SK-N-SH (cell line): ENCODE data around the gene SGMS2. TPM values are rescaled to one million over a fixed set of nuclear protein-coding genes. Genes with fewer than 3 reads are reported as not detected.

Experiments
- CTCF ChIA-PET: fragments of 300-600, 350-600 bp; formaldehyde crosslinking; extraction: SDS; loops from one replicate; lab custom pipeline; 2021; lab: Yijun Ruan, JAX
- POLR2A ChIA-PET: fragments of 350-600 bp; sonication (Branson Sonifier 250); formaldehyde crosslinking; extraction: SDS; loops from one replicate; lab custom pipeline; 2020; ENCODE audit warnings: antibody characterized with exemption, inconsistent platforms; lab: Yijun Ruan, JAX
- DNase-seq: peaks from one replicate; pipeline ENCODE4 v3.0.0; 2012
- H2AFZ ChIP-seq: fragments of 200-600 bp; sonication (generic); 2 replicates; pipeline ENCODE4 v1.8.1; 2016; ENCODE audit warnings: antibody characterized with exemption, mild to moderate bottlenecking, low read depth
- H3F3A ChIP-seq: fragments of 200-600 bp; sonication (generic); replicated peaks from 2 replicates; pipeline ENCODE3; 2016; ENCODE audit warnings: antibody characterized with exemption, mild to moderate bottlenecking; ENCODE audit not compliant: insufficient read depth
- H3K27ac ChIP-seq, 2 experiments: fragments of 200-500 bp in 1 of 2; fragments of 200-600 bp in 1 of 2; sonication (Bioruptor generic) in 1 of 2; sonication (generic), shearing (Covaris generic) in 1 of 2; 2 replicates each; pipeline versions ENCODE4 v1.5.1 to v1.6.1; 2014 to 2016; ENCODE audit warnings: low read depth in 2 of 2, inconsistent platforms in 1 of 2, low read length in 1 of 2, mild to moderate bottlenecking in 1 of 2, mixed read lengths in 1 of 2
- H3K27me3 ChIP-seq: fragments of 200-600 bp; sonication (generic), shearing (Covaris generic); 2 replicates; pipeline ENCODE4 v1.6.1; 2016; ENCODE audit warnings: mixed run types; ENCODE audit not compliant: insufficient read depth
- H3K36me3 ChIP-seq, 2 experiments: fragments of 200-500 bp in 1 of 2; fragments of 200-600 bp in 1 of 2; sonication (Bioruptor generic) in 1 of 2; sonication (generic) in 1 of 2; replicated peaks in 1 of 2; 2 replicates each; pipeline versions ENCODE3 to v1.5.1; 2014 to 2016; ENCODE audit warnings: low read length in 1 of 2, mild to moderate bottlenecking in 1 of 2; ENCODE audit not compliant: insufficient read depth in 2 of 2, control insufficient read depth in 1 of 2
- H3K4me1 ChIP-seq, 2 experiments: fragments of 200-500 bp in 1 of 2; fragments of 200-600 bp in 1 of 2; sonication (Bioruptor generic) in 1 of 2; sonication (generic), shearing (Covaris generic) in 1 of 2; 2 replicates each; pipeline versions ENCODE4 v1.5.1 to v1.6.1; 2014 to 2016; ENCODE audit warnings: low read depth in 1 of 2, low read length in 1 of 2, mixed run types in 1 of 2; ENCODE audit not compliant: insufficient read depth in 2 of 2, control insufficient read depth in 1 of 2
- H3K4me2 ChIP-seq: fragments of 200-600 bp; sonication (generic), shearing (Covaris generic); 2 replicates; pipeline ENCODE4 v1.6.1; 2017; ENCODE audit warnings: mixed run types
- H3K4me3 ChIP-seq, 2 experiments: fragments of 200-500 bp in 1 of 2; fragments of 200-600 bp in 1 of 2; sonication (Bioruptor generic) in 1 of 2; sonication (generic), shearing (Covaris generic) in 1 of 2; 2 replicates each; pipeline versions ENCODE4 v1.5.1 to v1.8.1; 2014 to 2016; ENCODE audit warnings: low read depth in 2 of 2, inconsistent platforms in 1 of 2, low read length in 1 of 2, mild to moderate bottlenecking in 1 of 2, mixed read lengths in 1 of 2, moderate library complexity in 1 of 2
- H3K79me2 ChIP-seq: fragments of 200-600 bp; sonication (generic); 2 replicates; pipeline ENCODE4 v1.8.1; 2017; ENCODE audit warnings: mild to moderate bottlenecking; ENCODE audit not compliant: insufficient read depth
- H3K9ac ChIP-seq: fragments of 200-600 bp; sonication (generic); 2 replicates; pipeline ENCODE4 v1.6.1; 2017; ENCODE audit warnings: mixed run types
- H3K9me2 ChIP-seq: fragments of 200-600 bp; sonication (generic); 2 replicates; pipeline ENCODE4 v1.6.1; 2017; ENCODE audit warnings: mixed run types
- H3K9me3 ChIP-seq: fragments of 200-600 bp; sonication (generic); 2 replicates; pipeline ENCODE4 v1.6.1; 2017; ENCODE audit warnings: mixed run types, mild to moderate bottlenecking, moderate library complexity
- H4K20me1 ChIP-seq: fragments of 200-600 bp; sonication (generic); 2 replicates; pipeline ENCODE4 v1.6.1; 2017; ENCODE audit warnings: mild to moderate bottlenecking, mixed run types; ENCODE audit not compliant: insufficient read depth
- CHD2 ChIP-seq: fragments of 150-350 bp; IDR thresholded peaks from 2 replicates; pipeline ENCODE4 v1.6.1; 2018; ENCODE audit warnings: low read length; ENCODE audit not compliant: partially characterized antibody
- ELF1 ChIP-seq: IDR thresholded peaks from 2 replicates; pipeline ENCODE4 v1.4.0; 2012
- EP300 ChIP-seq, 2 experiments: IDR thresholded peaks; 2 replicates each; pipeline versions ENCODE4 v1.4.0 to v1.6.1; 2012; ENCODE audit warnings: borderline replicate concordance in 1 of 2, low read depth in 1 of 2, low read length in 1 of 2
- EZH2phosphoT487 ChIP-seq: fragments of 200-600 bp; sonication (generic); IDR thresholded peaks from 2 replicates; pipeline ENCODE4 v1.6.1; 2017; ENCODE audit warnings: low read depth, mixed run types, mild to moderate bottlenecking, antibody characterized with exemption, moderate library complexity, borderline replicate concordance
- FOXJ3 ChIP-seq: sonication (generic); formaldehyde crosslinking; IDR thresholded peaks from 2 replicates; pipeline ENCODE4 v1.5.1; 2020; ENCODE audit warnings: mild to moderate bottlenecking, missing genetic modification reagents
- GATA2 ChIP-seq: sonication (generic); formaldehyde crosslinking; IDR thresholded peaks from 2 replicates; pipeline ENCODE4 v1.5.0; 2020; ENCODE audit warnings: mild to moderate bottlenecking, missing genetic modification reagents
- JUND ChIP-seq: IDR thresholded peaks from 2 replicates; pipeline ENCODE4 v1.4.0; 2012
- NFIC ChIP-seq: IDR thresholded peaks from 2 replicates; pipeline ENCODE4 v1.4.0; 2012; ENCODE audit warnings: borderline replicate concordance
- NRF1 ChIP-seq: IDR thresholded peaks from 2 replicates; pipeline ENCODE4 v1.6.1; 2012; ENCODE audit warnings: low read depth, mild to moderate bottlenecking, low read length
- POLR2AphosphoS5 ChIP-seq: IDR thresholded peaks from 2 replicates; pipeline ENCODE4 v1.6.1; 2012; ENCODE audit warnings: low read depth, low read length
- RAD21 ChIP-seq: IDR thresholded peaks from 2 replicates; pipeline ENCODE4 v1.6.1; 2012; ENCODE audit warnings: mild to moderate bottlenecking, low read length
- RCOR1 ChIP-seq: fragments of 150-350 bp; IDR thresholded peaks from 2 replicates; pipeline ENCODE4 v1.6.1; 2017; ENCODE audit warnings: antibody characterized with exemption, low read length
- RFX5 ChIP-seq: IDR thresholded peaks from 2 replicates; pipeline ENCODE4 v1.6.1; 2012; ENCODE audit warnings: mild to moderate bottlenecking, improper control_type of control experiment, low read length
- RXRA ChIP-seq: IDR thresholded peaks from 2 replicates; pipeline ENCODE4 v1.4.0; 2012; ENCODE audit warnings: low read depth, mild to moderate bottlenecking, borderline replicate concordance
- SIN3A ChIP-seq: IDR thresholded peaks from 2 replicates; pipeline ENCODE4 v1.6.1; 2012; ENCODE audit warnings: low read depth, mild to moderate bottlenecking, low read length, moderate library complexity, borderline replicate concordance
- TAF1 ChIP-seq: IDR thresholded peaks from 2 replicates; pipeline ENCODE4 v1.6.1; 2012; ENCODE audit warnings: low read depth, mild to moderate bottlenecking, low read length, moderate library complexity, borderline replicate concordance
- YY1 ChIP-seq: IDR thresholded peaks from 2 replicates; pipeline ENCODE4 v1.4.0; 2012; ENCODE audit warnings: low read depth, mild to moderate bottlenecking
- WGBS: methylation state at CpG from one replicate; pipeline ENCODE4 v1.1.6; 2017; ENCODE audit warnings: low lambda C conversion rate; 5-methylcytosine and 5-hydroxymethylcytosine counted together
- polyA plus RNA-seq, 3 experiments: library from polyadenylated mRNA; depleted of rRNA; stranded (reverse); fragments of >200 nt; gene quantifications; 2 replicates each; pipeline ENCODE4 v1.2.3, GENCODE V29; 2012
- TF ChIP-seq, protein P1 (sequence below): IDR thresholded peaks from 2 replicates; pipeline ENCODE4 v1.4.0; 2012; ENCODE audit warnings: low read depth, borderline replicate concordance
- TF ChIP-seq, protein P2 (sequence below): IDR thresholded peaks from 2 replicates; pipeline ENCODE4 v1.6.1; 2012; ENCODE audit warnings: mild to moderate bottlenecking, low read depth, low read length, moderate library complexity
- TF ChIP-seq, protein P3 (sequence below): IDR thresholded peaks from 2 replicates; pipeline ENCODE4 v1.4.0; 2012; ENCODE audit warnings: low read depth, borderline replicate concordance

The SGMS2 gene
- polyA plus RNA-seq, 1 of the 3 experiments (the other 2 are of a cell fraction) = 0.82 TPM

DNA sequence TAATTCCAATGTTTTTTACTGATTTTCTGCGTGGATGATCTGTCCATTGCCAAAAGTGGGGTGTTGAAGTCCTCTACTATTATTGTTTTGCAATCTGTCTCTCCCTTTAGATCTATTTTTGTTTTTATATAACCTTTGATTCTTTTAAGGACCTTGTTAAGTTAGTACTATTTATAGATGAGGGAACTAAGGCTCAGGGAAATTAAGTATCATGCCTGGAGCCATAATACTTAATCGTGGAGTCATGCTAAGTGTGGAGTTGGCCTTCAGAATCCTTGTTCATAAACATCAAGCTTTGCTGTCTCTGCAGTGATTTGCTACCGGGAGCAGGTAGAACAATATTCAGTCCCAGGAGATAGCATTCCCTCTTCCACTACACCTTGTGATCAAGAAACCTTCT, 31.0 kb downstream of the SGMS2 start:
- no peak for TF ChIP-seq YY1
- TF ChIP-seq, protein P1, sequence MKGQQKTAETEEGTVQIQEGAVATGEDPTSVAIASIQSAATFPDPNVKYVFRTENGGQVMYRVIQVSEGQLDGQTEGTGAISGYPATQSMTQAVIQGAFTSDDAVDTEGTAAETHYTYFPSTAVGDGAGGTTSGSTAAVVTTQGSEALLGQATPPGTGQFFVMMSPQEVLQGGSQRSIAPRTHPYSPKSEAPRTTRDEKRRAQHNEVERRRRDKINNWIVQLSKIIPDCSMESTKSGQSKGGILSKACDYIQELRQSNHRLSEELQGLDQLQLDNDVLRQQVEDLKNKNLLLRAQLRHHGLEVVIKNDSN = no peak
- TF ChIP-seq RCOR1 = no peak
- no peak for TF ChIP-seq TAF1
- TF ChIP-seq JUND = no peak
- no peak for TF ChIP-seq RFX5
- TF ChIP-seq RXRA = no peak
- TF ChIP-seq, protein P2, sequence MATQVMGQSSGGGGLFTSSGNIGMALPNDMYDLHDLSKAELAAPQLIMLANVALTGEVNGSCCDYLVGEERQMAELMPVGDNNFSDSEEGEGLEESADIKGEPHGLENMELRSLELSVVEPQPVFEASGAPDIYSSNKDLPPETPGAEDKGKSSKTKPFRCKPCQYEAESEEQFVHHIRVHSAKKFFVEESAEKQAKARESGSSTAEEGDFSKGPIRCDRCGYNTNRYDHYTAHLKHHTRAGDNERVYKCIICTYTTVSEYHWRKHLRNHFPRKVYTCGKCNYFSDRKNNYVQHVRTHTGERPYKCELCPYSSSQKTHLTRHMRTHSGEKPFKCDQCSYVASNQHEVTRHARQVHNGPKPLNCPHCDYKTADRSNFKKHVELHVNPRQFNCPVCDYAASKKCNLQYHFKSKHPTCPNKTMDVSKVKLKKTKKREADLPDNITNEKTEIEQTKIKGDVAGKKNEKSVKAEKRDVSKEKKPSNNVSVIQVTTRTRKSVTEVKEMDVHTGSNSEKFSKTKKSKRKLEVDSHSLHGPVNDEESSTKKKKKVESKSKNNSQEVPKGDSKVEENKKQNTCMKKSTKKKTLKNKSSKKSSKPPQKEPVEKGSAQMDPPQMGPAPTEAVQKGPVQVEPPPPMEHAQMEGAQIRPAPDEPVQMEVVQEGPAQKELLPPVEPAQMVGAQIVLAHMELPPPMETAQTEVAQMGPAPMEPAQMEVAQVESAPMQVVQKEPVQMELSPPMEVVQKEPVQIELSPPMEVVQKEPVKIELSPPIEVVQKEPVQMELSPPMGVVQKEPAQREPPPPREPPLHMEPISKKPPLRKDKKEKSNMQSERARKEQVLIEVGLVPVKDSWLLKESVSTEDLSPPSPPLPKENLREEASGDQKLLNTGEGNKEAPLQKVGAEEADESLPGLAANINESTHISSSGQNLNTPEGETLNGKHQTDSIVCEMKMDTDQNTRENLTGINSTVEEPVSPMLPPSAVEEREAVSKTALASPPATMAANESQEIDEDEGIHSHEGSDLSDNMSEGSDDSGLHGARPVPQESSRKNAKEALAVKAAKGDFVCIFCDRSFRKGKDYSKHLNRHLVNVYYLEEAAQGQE = no peak
- TF ChIP-seq NRF1 = no peak
- TF ChIP-seq EZH2phosphoT487 = no peak
- no peak for TF ChIP-seq FOXJ3
- TF ChIP-seq NFIC = no peak
- TF ChIP-seq SIN3A = no peak
- TF ChIP-seq RAD21 = no peak
- TF ChIP-seq POLR2AphosphoS5 = no peak
- TF ChIP-seq ELF1 = no peak
- no peak for TF ChIP-seq GATA2 (CRISPR knock-in tag)
- H3K79me2 ChIP-seq = no peaks in the 10 kb centered on the region
- H3K27ac ChIP-seq = no peak overlapping the region
- H3K9ac ChIP-seq = no peak overlapping the region
- H3K9me2 ChIP-seq = no peaks in the 10 kb centered on the region
- H3K36me3 ChIP-seq = no peaks in the 10 kb centered on the region
- POLR2A ChIA-PET = no interaction called here
- no peaks in the 10 kb centered on the region for H4K20me1 ChIP-seq
- no peaks in the 10 kb centered on the region for H3K4me1 ChIP-seq
- no peak overlapping the region for H2AFZ ChIP-seq
- WGBS = 10% methylated on average over 3 of the region's 3 CpGs
- no peak for DNase-seq
- no peak overlapping the region for H3K4me3 ChIP-seq
- no peaks in the 10 kb centered on the region for H3K9me3 ChIP-seq
- H3K27me3 ChIP-seq = no peaks in the 10 kb centered on the region; the same call in 1 of the 2 replicates
- H3K4me2 ChIP-seq = no peak overlapping the region
- no peaks in the 10 kb centered on the region for H3F3A ChIP-seq
- CTCF ChIA-PET = no interaction called here

DNA sequence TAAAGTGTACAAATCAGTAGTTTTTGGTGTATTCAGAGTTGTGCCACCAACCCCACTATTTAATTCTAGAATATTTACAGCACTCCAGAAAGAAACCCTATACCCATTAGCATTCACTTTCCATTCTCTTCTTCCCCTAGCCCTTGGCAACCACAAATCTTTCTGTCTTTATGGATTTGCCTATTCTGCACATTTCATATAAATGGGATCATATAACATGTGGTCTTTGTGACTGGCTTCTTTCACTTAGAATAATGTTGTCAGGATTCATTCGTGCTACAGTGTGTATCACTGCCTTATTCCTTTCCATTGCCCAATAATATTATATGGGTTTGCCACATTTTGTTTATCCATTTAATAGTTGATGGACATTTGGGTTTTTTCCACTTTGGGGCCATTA, 32.2 kb downstream of the SGMS2 start:
- H3F3A ChIP-seq = no peaks in the 10 kb centered on the region
- H3K9me2 ChIP-seq = no peaks in the 10 kb centered on the region
- 6% methylated on average over 1 of the region's 1 CpG for WGBS
- no peaks in the 10 kb centered on the region for H4K20me1 ChIP-seq
- no peaks in the 10 kb centered on the region for H3K4me1 ChIP-seq
- H3K27ac ChIP-seq = no peak overlapping the region
- ChIA-PET CTCF (no interaction called here), POLR2A (no interaction called here)
- H3K9me3 ChIP-seq = no peaks in the 10 kb centered on the region
- no peaks in the 10 kb centered on the region for H3K36me3 ChIP-seq
- no peaks in the 10 kb centered on the region; the same call in 1 of the 2 replicates for H3K27me3 ChIP-seq
- DNase-seq = no peak
- no peak overlapping the region for H3K9ac ChIP-seq
- no peak overlapping the region for H2AFZ ChIP-seq
- no peak overlapping the region for H3K4me2 ChIP-seq
- no peak overlapping the region for H3K4me3 ChIP-seq
- no peaks in the 10 kb centered on the region for H3K79me2 ChIP-seq
- no peak for TF ChIP-seq RFX5
- no peak for TF ChIP-seq EP300 (IDR thresholded peaks at IDR 0.05; ENCODE audit: borderline replicate concordance in 1 of 2, low read depth in 1 of 2, low read length in 1 of 2)
- TF ChIP-seq, protein P3, sequence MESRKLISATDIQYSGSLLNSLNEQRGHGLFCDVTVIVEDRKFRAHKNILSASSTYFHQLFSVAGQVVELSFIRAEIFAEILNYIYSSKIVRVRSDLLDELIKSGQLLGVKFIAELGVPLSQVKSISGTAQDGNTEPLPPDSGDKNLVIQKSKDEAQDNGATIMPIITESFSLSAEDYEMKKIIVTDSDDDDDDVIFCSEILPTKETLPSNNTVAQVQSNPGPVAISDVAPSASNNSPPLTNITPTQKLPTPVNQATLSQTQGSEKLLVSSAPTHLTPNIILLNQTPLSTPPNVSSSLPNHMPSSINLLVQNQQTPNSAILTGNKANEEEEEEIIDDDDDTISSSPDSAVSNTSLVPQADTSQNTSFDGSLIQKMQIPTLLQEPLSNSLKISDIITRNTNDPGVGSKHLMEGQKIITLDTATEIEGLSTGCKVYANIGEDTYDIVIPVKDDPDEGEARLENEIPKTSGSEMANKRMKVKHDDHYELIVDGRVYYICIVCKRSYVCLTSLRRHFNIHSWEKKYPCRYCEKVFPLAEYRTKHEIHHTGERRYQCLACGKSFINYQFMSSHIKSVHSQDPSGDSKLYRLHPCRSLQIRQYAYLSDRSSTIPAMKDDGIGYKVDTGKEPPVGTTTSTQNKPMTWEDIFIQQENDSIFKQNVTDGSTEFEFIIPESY = no peak
- TF ChIP-seq, protein P2 = no peak
- TF ChIP-seq CHD2 = no peak
- no peak for TF ChIP-seq GATA2 (CRISPR knock-in tag)
- TF ChIP-seq RAD21 = no peak
- TF ChIP-seq NRF1 = no peak
